Left lung (tissue), 10 donors: ENCODE data around the gene NKAPL. TPM values are rescaled to one million over a fixed set of nuclear protein-coding genes. Genes with fewer than 3 reads are reported as not detected.

Experiments
- ATAC-seq: fragments of 200-7000 bp; cut with Tn5 transposase; one replicate; pipeline ENCODE4 v1.9.1; 2020; ENCODE audit warnings: moderate library complexity
- DNase-seq, 4 donors: peaks; one replicate each; pipeline ENCODE4 v3.0.0-alpha.2; 2013 to 2020
- H3K27ac ChIP-seq, 2 donors: fragments of 200-600 bp; sonication (generic) in 1 of 2; one replicate each; pipeline versions ENCODE4 v1.5.0 to v1.8.0; 2020 to 2021
- H3K27me3 ChIP-seq, 2 donors: fragments of 200-600 bp; sonication (generic) in 1 of 2; one replicate each; pipeline versions ENCODE4 v1.5.0 to v1.8.0; 2020 to 2021
- H3K36me3 ChIP-seq, 2 donors: fragments of 200-600 bp; sonication (generic) in 1 of 2; one replicate each; pipeline versions ENCODE4 v1.5.0 to v1.8.0; 2020 to 2021
- H3K4me1 ChIP-seq, 2 donors: fragments of 200-600 bp; one replicate each; pipeline ENCODE4 v1.8.0; 2021
- H3K4me3 ChIP-seq, 2 donors: fragments of 200-600 bp; sonication (generic) in 1 of 2; one replicate each; pipeline versions ENCODE4 v1.5.0 to v1.8.0; 2020 to 2021; ENCODE audit warnings: mild to moderate bottlenecking in 1 of 2
- H3K9me3 ChIP-seq, 2 donors: fragments of 200-600 bp; sonication (generic) in 1 of 2; one replicate each; pipeline versions ENCODE4 v1.5.0 to v1.8.0; 2020 to 2021
- CTCF ChIP-seq, 2 donors: fragments of 200-600 bp; sonication (generic) in 1 of 2; IDR thresholded peaks; one replicate each; pipeline versions ENCODE4 v1.5.0 to v1.8.0; 2021; ENCODE audit warnings: antibody characterized with exemption in 2 of 2
- intact Hi-C, 2 donors: fragments of 100-400 bp; cut with DNase I; formaldehyde crosslinking; loops; one replicate each; pipeline versions ENCODE4 v1.11.2 to v1.14.2; 2022
- polyA plus RNA-seq, 6 donors: library from polyadenylated mRNA; unstranded; fragments of 120-200 nt; gene quantifications; one replicate each; pipeline ENCODE4 v1.2.1, GENCODE V29; 2013; ENCODE audit not compliant: insufficient read length in 6 of 6
- total RNA-seq, 2 donors: library from RNA; stranded (reverse); fragmentation: NEBNext Ultra II Directional; extraction: Animal tissue kit (Norgen Biotek cat#: 25700); gene quantifications; one replicate each; pipeline ENCODE4 v1.2.1, GENCODE V29; 2021
- donor health status: DM: no; HTN: yes; CAD: no.
- donor health status: DM: no; HTN: no; CAD: no.

Gene NKAPL
- total and polyA plus RNA-seq, 8 donors: 0.87 to 1.5 (median 1.1) TPM

GRCh38 chr6:28266563-28266961, 7.5 kb downstream of the NKAPL start:
- Histone ChIP-seq H3K36me3 (no peaks in the 10 kb centered on the region), H3K4me1 (peaks cover 0 to 29% of the 10 kb centered on the region in 2 donors), H3K27ac (peak overlapping the region; percentile 84 to 85), H3K27me3 (peaks cover 0 to 5% of the 10 kb centered on the region in 2 donors), H3K9me3 (no peaks in the 10 kb centered on the region), H3K4me3 (peak overlapping the region; percentile 51 to 68)
- DNase-seq (no peak), ATAC-seq (no peak)
- no peak for TF ChIP-seq CTCF (IDR thresholded peaks at IDR 0.05)
- intact Hi-C loops: no loop called here

GRCh38 chr6:28266962-28267694, 8.0 kb downstream of the NKAPL start, which contains the start of gene ZSCAN26:
Gene ZSCAN26, plus strand, starts transcription at chr6:28267143. Its CDS starts 4,777 bp downstream, at chr6:28271920.
- no peak for TF ChIP-seq CTCF (IDR thresholded peaks at IDR 0.05)
- Histone ChIP-seq H3K36me3 (peaks cover 0 to 5% of the 10 kb centered on the region in 2 donors), H3K4me1 (peaks cover 0 to 29% of the 10 kb centered on the region in 2 donors), H3K9me3 (no peaks in the 10 kb centered on the region), H3K27ac (peak within 1 kb of the TSS; percentile 84 to 85), H3K27me3 (peaks cover 0 to 5% of the 10 kb centered on the region in 2 donors), H3K4me3 (peak within 1 kb of the TSS; percentile 51 to 68)
- intact Hi-C loops: no loop called here
- DNase-seq (peak; percentile 85 to 93 (median 92)), ATAC-seq (peak; percentile 98)

GRCh38 chr6:28267695-28268059, 8.6 kb downstream of the NKAPL start:
- peak overlapping the region; percentile 51 to 68 for H3K4me3 ChIP-seq
- H3K36me3 ChIP-seq: peaks cover 0 to 11% of the 10 kb centered on the region in 2 donors
- H3K27me3 ChIP-seq: peaks cover 0 to 5% of the 10 kb centered on the region in 2 donors
- DNase-seq: no peak
- ATAC-seq: no peak
- peaks cover 0 to 29% of the 10 kb centered on the region in 2 donors for H3K4me1 ChIP-seq
- H3K9me3 ChIP-seq: no peaks in the 10 kb centered on the region
- TF ChIP-seq CTCF (IDR thresholded peaks at IDR 0.05): no peak
- H3K27ac ChIP-seq: peak overlapping the region; percentile 84 to 85
- intact Hi-C loops: no loop called here

GRCh38 chr6:28269492-28269891, 10.4 kb downstream of the NKAPL start:
- Histone ChIP-seq H3K27me3 (no peaks in the 10 kb centered on the region), H3K9me3 (no peaks in the 10 kb centered on the region), H3K27ac (peak overlapping the region in 1 of 2 donors; percentile 39), H3K36me3 (peaks cover 0 to 28% of the 10 kb centered on the region in 2 donors), H3K4me1 (peaks cover 0 to 29% of the 10 kb centered on the region in 2 donors), H3K4me3 (no peak overlapping the region)
- ATAC-seq: no peak
- intact Hi-C loops: no loop called here
- DNase-seq: no peak
- TF ChIP-seq CTCF (IDR thresholded peaks at IDR 0.05): no peak

GRCh38 chr6:28274888-28275287, 15.8 kb downstream of the NKAPL start:
- no peak for TF ChIP-seq CTCF (IDR thresholded peaks at IDR 0.05)
- DNase-seq (no peak), ATAC-seq (no peak)
- no peaks in the 10 kb centered on the region for H3K27me3 ChIP-seq
- intact Hi-C loops: no loop called here
- peaks cover 0 to 56% of the 10 kb centered on the region in 2 donors for H3K36me3 ChIP-seq
- no peak overlapping the region for H3K27ac ChIP-seq
- H3K4me1 ChIP-seq: peaks cover 0 to 2% of the 10 kb centered on the region in 2 donors
- no peak overlapping the region for H3K4me3 ChIP-seq
- no peaks in the 10 kb centered on the region for H3K9me3 ChIP-seq
